ENCODE results near the gene TSPEAR.
A peak's percentile ranks its signal among the peaks of the same experiment; 100 is the strongest.

The TSPEAR gene

GRCh38 chr21:44711327-44712202, at the start of gene TSPEAR:
TSS of gene TSPEAR (minus strand) at chr21:44711572. CDS start at chr21:44711514, 58 bp downstream.
- DNase-seq (ENCODE audit: low spot score): peak; percentile 37

GRCh38 chr21:44760376-44760775, 49.0 kb upstream of the TSPEAR start:
- no peak for DNase-seq (ENCODE audit: low spot score)

- no peak for DNase-seq (ENCODE audit: low spot score)
These were observed 48.4 kb upstream of the TSPEAR start for GRCh38 chr21:44759628-44760285.

GRCh38 chr21:44758781-44759627, 47.6 kb upstream of the TSPEAR start:
- DNase-seq (ENCODE audit: low spot score): no peak

GRCh38 chr21:44758141-44758561, 46.8 kb upstream of the TSPEAR start:
- DNase-seq (ENCODE audit: low spot score): peak; percentile 17

GRCh38 chr21:44757731-44758130, 46.4 kb upstream of the TSPEAR start:
- DNase-seq (ENCODE audit: low spot score): peak; percentile 10

- DNase-seq (ENCODE audit: low spot score): no peak
These were observed 45.2 kb upstream of the TSPEAR start for GRCh38 chr21:44756423-44757185.

GRCh38 chr21:44755227-44755626, 43.9 kb upstream of the TSPEAR start:
- DNase-seq (ENCODE audit: low spot score): no peak

GRCh38 chr21:44753357-44753756, 42.0 kb upstream of the TSPEAR start:
- DNase-seq (ENCODE audit: low spot score): no peak

- DNase-seq (ENCODE audit: low spot score): no peak
These were observed 41.4 kb upstream of the TSPEAR start for GRCh38 chr21:44752671-44753235.

- no peak for DNase-seq (ENCODE audit: low spot score)
These were observed 40.6 kb upstream of the TSPEAR start for GRCh38 chr21:44751799-44752636.

GRCh38 chr21:44751186-44751798, 39.9 kb upstream of the TSPEAR start:
- DNase-seq (ENCODE audit: low spot score): no peak

- DNase-seq (ENCODE audit: low spot score): no peak
These were observed 39.3 kb upstream of the TSPEAR start for GRCh38 chr21:44750675-44751025.

- DNase-seq (ENCODE audit: low spot score): no peak
These were observed 38.6 kb upstream of the TSPEAR start for GRCh38 chr21:44749759-44750674.

GRCh38 chr21:44749116-44749758, 37.9 kb upstream of the TSPEAR start:
- no peak for DNase-seq (ENCODE audit: low spot score)

- no peak for DNase-seq (ENCODE audit: low spot score)
These were observed 37.2 kb upstream of the TSPEAR start for GRCh38 chr21:44748621-44749020.

- DNase-seq (ENCODE audit: low spot score): peak; percentile 46
These were observed 31.2 kb upstream of the TSPEAR start for GRCh38 chr21:44742418-44743153.

- DNase-seq (ENCODE audit: low spot score): no peak
These were observed 30.5 kb upstream of the TSPEAR start for GRCh38 chr21:44741921-44742320.

Data from D341Med (cell line).